ENCODE results near the gene FAM133A.

FAM133A gene

DNA sequence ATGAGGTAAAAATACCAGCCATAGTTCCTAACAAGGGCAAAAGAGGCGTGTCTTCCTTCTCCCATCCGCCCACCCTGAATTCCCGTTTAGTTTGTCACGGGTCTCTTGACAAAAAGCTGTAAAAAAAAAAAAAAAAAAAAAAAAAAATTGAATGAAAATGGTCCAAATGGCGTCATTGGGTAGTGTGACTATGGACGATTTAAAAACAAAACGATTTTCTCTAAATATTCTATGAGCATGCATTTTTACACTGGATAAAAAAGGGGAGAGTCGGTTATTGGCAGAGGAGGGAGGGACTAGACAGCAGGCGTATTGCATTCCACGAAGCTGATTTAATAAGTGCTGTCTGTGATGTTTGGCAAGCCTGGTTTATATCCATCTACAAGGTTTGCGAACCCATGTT, at the start of gene FAM133A:
TSS of gene FAM133A (plus strand) at position 338 of the 403 bp plus-strand sequence. CDS start 35,214 bp downstream, outside the sequence.
- peak; percentile 60 for DNase-seq

- DNase-seq, result no peak
Measured at GRCh38 chrX:93637591-93637990, 36.4 kb upstream of the FAM133A start.

DNA sequence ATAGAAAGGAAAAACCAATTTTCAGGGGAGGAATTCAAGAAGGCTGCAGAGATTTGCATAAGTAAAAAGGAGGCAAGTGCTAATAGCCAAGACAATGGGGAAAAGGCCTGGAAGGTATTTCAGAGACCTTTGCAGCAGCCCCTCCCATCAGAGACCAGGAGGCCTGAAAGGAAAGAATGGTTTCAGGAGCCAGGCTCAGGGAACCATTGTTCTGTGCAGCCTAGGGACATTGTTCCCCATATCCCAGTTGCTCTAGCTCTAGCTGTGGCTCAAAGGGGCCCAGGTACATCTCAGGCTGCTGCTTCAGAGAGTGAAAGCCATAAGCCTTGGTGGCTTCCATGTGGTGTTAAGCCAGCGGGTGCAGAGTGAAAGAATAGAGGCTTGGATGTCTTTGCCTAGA, 24.6 kb upstream of the FAM133A start:
- DNase-seq, result no peak

- DNase-seq, result no peak
Measured at GRCh38 chrX:93660575-93660974, 13.4 kb upstream of the FAM133A start.

DNA sequence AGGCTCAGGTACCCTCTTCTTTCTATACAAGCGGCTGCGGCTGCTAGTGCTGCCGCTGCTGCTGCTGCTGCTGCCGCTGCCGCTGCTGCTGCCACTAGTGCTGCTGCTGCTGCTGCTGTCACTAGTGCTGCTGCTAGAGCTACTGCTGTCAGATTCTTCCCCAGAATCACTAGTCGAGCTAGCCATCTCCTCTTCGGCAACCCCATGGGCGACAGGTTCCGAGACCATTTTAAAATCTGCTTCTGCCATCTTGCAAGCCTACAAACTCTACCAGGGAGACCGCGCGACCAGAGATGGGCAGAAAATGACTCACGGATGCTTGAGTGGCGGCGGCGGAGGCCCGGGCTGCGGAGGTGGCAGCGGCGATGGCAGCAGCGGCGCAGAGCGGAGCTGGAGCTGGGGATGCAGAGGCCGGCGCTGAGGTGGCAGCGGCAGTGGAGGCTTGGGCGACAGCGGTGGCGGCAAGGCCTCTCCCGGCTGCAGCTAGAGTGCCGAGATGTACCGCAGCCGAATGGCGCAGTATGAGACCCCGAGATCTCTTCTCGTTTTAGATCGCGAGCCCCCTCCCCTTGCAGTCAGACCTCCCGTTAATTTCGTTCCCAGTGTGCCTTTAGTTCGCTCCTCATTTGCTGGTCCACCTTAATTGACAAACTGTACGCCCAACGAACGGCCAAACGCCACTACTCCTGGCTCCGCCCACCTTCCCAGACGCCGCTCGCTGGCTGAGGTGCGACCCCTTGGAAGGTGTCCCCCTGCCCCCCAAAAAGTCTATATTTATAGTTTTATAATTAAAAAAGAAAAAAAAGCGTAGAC, 744 bp upstream of the FAM133A start, which contains the start of gene NAP1L3:
TSS of gene NAP1L3 (minus strand) at position 523 of the 813 bp plus-strand sequence. CDS start at position 249, 274 bp downstream.
- DNase-seq, result peak; percentile 71

- DNase-seq, result no peak
Measured at GRCh38 chrX:93695981-93696380, 22.0 kb downstream of the FAM133A start.

GRCh38 chrX:93703701-93704100, 29.7 kb downstream of the FAM133A start:
- DNase-seq, result no peak

DNA sequence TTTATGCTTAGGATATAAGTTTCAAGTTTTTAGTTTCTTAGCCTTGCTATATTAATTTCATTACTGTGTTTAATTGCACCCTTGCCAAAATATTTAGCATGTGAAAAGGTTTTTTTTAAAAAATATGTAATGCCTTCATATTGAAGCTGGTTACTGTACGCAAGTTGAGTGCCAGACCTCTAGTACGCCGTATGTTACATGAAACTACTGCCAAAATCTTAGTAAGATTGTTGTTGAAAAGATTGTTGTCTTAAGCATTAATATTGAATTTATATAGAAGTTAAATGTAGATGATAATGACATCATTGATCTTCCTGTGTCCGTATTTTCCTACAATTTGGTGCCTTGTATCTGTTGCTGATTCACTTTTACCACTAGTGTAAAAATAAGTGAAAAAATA, 37.1 kb downstream of the FAM133A start:
- DNase-seq, result no peak

GRCh38 chrX:93741811-93742210, 67.8 kb downstream of the FAM133A start:
- DNase-seq, result no peak

DNA sequence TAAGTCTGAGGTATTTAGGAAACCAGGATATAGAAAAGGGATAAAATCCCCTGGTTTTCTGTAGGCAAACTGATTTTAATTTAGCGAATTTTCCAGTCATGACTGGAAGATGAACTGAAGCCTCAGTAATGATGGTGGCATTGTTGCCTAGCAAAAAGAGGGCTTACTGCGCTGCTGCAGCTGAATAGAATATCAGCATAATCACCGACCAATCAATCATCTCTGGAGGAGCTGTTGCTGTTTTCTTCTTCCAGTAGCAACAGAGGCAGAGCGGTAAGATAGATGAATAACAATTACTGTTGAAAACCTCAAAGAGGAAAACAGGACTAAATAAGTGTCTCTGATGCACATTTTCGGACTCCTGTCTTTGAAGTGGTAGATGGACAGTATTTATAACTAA, 86.2 kb downstream of the FAM133A start:
- DNase-seq, result no peak

Measured in OCI-M1 (cell line).